ENCODE results near the gene FAM163B.

Gene FAM163B

GRCh38 chr9:133581011-133581410, 28.2 kb downstream of the FAM163B start:
- DNase-seq (ENCODE audit: low read depth): peak; percentile 57

DNA sequence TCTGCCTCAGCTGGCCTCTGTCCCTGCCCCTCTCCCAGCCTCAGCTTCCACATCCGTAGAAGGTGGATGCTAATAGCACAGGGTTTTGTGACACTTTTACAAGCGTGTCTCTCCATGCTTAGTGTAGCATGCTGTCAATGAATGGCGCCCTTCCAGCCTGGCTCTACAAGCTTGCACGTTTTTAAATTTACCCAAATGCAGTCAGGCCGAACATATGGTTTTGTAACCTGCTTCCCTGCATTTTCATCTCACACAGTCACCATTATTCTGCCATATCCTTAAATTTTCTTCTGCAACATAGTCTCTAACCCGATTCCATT, 28.8 kb downstream of the FAM163B start:
- no peak for DNase-seq (ENCODE audit: low read depth)

- DNase-seq (ENCODE audit: low read depth): no peak
These were observed 29.4 kb downstream of the FAM163B start for GRCh38 chr9:133579601-133580418.

- no peak for DNase-seq (ENCODE audit: low read depth)
These were observed 30.4 kb downstream of the FAM163B start for GRCh38 chr9:133578524-133579441.

DNA sequence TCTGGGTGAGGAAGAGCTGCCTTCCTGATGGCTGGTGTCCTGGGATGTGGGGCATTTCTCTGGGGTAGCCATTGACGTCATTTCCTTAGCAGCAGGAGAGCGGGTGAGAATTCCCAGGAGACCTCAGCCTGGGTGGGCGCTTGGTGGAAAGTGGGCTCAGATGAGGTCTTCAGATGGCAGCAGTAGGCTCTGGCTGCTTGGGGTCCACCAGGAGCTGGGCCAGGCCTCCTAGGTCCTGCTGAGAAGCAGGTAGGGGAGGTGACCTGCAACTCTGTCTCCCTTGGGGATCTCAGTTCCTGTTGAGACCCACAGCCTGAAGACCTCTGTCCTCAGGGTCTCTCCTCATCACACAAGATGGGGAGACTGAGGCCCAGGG, 31.5 kb downstream of the FAM163B start:
- DNase-seq (ENCODE audit: low read depth): no peak

- DNase-seq (ENCODE audit: low read depth): peak; percentile 78
These were observed 32.1 kb downstream of the FAM163B start for GRCh38 chr9:133576875-133577736.

DNA sequence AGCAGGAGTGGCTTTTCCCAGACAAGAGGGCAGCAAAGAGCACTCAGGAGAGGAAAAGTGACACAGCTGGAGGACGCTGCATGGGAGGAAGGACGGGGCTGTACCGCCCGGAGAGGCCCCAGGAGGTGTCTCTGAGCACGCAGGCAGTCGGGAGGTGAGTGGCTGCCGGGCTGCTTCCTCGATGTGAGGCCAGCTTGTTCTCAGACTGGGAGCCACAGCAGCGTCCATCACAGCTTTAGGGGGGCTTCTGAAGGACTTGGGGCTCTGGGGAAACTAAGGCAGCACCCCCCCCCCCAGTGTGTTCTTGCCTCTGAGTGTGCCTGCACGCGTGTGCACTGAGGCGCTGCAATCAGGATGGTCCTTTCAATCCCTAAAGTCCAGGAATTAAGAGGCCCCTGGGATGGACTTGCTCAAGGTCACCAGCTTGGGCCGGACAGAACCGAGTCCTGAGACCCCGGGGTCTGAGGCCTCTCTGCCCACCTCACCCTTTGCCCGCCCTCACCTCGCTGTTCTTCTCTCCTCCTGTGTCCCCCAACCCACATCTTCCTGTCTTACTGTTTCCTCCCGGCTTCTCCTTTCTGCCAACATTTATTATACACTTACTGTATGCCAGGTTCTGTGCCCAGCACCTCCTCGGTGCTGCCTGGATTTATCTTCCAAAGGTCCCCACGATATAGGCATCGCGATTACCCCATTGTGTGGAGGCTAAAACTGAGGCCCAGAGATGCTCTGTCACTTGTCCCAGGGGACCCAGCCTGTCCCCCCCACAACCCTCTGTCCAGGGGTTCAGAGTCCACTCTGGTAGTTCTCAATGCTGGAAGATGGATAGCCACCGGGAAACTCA, 32.9 kb downstream of the FAM163B start:
- no peak for DNase-seq (ENCODE audit: low read depth)

DNA sequence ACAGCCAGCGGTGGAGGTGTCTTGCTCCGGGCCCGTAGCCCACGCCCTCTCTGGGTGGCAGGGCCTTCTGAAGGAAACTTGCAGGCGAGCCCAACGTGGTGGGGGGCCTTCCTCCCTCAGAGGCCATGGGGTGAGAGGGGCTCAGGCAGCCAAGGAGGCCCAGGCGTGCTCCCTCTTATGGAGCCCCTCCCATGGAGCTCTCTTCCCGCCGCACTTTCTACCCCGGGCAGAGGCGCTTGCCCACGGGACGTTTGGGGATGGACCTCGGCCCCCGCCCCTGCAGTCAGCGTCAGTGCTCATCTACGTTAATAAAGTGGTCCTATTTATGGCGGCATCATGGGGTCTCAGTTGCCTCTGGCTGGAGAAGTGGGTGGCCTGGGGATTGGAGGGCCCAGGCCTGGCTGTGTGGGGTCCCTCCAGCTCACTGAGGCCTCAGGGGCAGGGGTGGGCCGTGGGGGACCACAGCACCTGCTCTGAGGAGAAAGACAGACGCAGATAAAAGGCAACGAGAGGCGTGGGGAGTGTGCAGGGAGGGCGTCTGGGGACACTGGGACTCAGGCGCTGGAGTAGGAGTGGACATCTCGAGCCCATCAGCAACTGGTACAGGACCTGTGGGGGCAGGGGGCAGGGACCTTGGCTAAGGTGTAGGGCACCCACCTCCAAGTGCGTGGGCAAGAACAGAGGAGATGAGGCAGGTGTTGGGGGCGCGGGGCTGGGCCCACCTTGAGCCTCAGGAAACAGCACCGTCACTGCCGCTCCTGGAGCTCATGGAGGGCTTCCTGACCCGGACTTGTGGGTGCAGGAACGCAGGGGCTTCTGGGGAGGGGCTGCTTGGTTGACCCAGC, 33.8 kb downstream of the FAM163B start:
- DNase-seq (ENCODE audit: low read depth): no peak

DNA sequence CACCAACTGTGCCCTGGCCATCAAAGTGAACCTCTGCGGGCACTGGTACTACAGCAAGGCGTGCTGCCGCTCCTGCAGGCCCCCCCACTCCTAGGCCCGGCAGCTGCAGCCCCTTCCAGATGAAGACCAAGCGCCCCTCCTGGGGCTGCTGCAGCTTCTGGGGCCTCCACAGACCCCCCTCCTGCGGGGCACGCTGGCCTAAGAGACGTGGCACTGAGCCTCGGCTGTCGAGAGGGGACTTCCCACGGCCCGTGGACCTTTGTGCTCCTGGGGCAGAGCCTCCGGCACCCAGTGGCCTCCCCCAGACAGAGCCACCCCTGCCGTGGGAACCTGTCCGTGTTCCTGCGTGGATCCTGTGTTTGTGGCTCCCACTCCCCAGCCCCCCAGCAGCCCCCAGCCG, 34.4 kb downstream of the FAM163B start:
- no peak for DNase-seq (ENCODE audit: low read depth)

DNA sequence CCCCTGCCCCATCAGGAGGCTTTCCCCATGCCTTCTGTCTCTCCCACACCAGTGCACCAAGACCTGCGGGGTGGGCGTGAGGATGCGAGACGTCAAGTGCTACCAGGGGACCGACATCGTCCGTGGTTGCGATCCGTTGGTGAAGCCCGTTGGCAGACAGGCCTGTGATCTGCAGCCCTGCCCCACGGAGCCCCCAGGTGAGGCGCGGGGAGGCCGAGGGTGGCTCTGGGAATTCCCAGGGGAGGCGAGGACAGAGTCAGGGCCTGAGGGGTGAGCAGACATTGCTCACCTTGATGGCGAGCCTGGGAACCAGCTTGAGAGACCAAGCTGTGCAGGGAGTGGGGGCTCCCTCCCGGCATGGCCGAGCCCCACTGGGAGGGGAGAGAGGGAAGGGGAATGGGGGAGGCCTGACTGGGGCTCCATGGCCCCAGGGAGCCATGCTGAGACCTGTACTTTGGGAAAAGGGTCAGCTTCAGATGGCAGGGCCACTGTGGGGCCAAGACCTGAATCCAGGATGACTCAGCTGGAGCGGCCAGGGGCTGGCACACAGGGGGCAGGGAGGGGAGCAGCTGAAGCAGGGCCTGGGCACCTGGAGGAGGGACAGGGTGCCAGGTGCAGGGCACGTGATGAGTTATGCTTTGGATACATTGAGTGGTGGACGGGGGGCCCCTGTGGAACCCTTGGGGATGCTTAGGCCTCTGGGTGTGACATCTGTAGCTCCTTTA, 35.2 kb downstream of the FAM163B start:
- no peak for DNase-seq (ENCODE audit: low read depth)

DNA sequence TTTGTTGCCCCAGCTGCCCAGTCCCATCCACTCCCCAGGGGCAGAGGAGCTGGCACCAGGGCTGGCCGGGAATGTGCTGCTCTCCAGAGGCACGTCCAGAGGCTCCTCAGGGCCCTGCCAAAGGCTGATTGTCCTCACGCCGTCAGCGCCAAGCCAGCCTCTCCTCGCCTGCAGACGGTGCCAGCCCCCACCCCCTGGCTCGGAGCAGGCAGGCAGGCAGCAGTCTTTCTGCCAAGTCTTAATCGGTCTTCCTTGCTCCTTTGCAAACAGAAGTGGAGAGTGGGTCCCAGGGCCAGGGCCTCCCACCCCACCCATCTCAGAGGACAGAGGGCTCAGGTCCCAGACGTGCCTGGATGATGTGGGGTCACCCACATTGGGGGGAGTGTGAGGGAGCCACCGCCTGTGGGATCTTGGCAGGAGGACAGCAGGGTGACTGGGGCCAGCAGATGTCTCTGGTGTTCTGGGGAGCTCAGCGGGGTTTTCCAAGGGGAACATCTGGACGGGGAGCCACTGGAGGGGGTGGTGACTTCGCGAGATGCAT, 36.3 kb downstream of the FAM163B start:
- no peak for DNase-seq (ENCODE audit: low read depth)

- DNase-seq (ENCODE audit: low read depth): no peak
These were observed 37.1 kb downstream of the FAM163B start for GRCh38 chr9:133571896-133572595.

DNA sequence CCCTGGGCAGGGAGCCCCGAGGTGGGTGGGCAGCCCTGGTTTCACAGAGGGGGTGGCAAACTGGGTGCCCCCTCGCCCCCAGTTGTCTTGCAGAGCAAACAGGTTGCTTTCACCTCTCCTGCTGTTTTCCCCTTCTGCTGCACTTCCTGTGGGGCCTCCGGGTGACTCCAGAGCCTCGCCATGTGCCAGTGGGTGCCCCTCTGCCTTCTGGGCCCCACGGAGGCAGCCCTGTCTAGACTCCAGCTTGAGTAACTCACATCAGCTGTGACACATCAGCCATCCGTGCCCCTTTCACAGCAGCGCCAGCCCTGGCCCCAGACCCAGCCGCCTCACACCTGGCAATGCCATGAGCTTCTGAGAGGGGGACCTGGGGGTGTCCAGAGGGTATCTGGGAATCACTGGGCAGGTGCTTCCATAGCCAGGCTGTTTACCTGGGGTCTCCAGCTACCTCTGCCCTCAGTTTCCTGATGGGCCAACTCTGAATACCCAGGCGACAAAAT, 37.7 kb downstream of the FAM163B start:
- peak; percentile 22 for DNase-seq (ENCODE audit: low read depth)

GRCh38 chr9:133570691-133571080, 38.5 kb downstream of the FAM163B start:
- DNase-seq (ENCODE audit: low read depth): no peak

- DNase-seq (ENCODE audit: low read depth): peak; percentile 32
These were observed 39.1 kb downstream of the FAM163B start for GRCh38 chr9:133569891-133570690.

DNA sequence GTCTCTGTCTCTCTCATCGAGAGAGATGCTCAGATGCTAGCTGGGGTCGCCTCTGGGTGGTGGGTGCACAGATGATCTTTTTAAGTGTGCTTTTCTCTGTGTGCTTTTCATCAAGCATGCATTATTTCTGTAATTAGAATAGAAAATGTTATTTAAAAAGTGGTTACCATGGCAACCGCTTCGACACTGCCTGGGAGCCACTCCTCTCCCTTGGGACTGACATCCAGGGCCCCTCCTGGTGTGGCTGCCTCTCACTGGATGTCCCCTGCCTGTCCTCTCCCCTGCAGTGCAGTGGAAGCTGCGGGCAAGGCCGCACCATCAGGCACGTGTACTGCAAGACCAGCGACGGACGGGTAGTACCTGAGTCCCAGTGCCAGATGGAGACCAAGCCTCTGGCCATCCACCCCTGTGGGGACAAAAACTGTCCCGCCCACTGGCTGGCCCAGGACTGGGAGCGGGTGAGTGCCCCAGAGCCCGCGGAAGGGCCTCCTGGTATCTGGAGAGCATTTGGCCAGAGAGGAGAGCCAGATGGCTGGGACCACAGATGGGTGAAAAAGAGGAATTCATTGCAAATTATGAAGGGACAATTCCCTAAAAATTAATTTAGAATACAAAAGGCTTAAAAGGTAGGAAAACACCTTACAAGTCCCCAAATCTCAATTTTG, 39.9 kb downstream of the FAM163B start:
- DNase-seq (ENCODE audit: low read depth): no peak

DNA sequence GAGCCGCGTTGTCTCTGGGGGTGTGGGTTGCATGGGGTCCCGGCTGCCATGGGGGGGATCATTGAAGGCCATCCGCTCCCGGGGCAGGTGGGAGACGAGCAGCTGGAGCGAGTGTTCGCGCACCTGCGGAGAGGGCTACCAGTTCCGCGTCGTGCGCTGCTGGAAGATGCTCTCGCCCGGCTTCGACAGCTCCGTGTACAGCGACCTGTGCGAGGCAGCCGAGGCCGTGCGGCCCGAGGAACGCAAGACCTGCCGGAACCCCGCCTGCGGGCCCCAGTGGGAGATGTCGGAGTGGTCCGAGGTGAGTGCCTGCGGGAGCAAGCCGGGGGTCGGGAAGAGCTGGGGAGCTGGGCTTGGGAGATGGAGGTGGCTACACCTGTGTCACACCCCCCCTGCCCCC, 41.0 kb downstream of the FAM163B start:
- DNase-seq (ENCODE audit: low read depth): no peak
